H7 (cell line): Measurements from ENCODE around the gene CALML6. TPM values are rescaled to one million over a fixed set of nuclear protein-coding genes. Genes with fewer than 3 reads are reported as not detected.

ENCODE experiments used
- DNase-seq: peaks from one replicate; pipeline ENCODE4 v3.0.0; 2012
- H3K27me3 ChIP-seq: 2 replicates; pipeline ENCODE4 v1.6.0; 2011; ENCODE audit warnings: mild to moderate bottlenecking, low read length; ENCODE audit not compliant: control insufficient read depth, insufficient read depth
- H3K36me3 ChIP-seq: replicated peaks from 2 replicates; pipeline ENCODE4 v1.5.1; 2011; ENCODE audit warnings: low read length; ENCODE audit not compliant: control insufficient read depth, insufficient read depth
- H3K4me3 ChIP-seq: 2 replicates; pipeline ENCODE4 v1.5.1; 2011; ENCODE audit warnings: low read depth, mild to moderate bottlenecking, control low read depth, low read length, moderate library complexity; ENCODE audit not compliant: insufficient read depth
- total RNA-seq: library from RNA; depleted of rRNA; stranded (reverse); fragments of >200 nt; shearing (Covaris generic); gene quantifications from 2 replicates; pipeline ENCODE4 v1.2.3, GENCODE V29; 2014

CALML6 gene
- total RNA-seq, 1 experiment from 2014 or later, result 1.6 TPM

- DNase-seq, result no peak
- Histone ChIP-seq H3K4me3 (no peak overlapping the region), H3K36me3 (no peaks in the 10 kb centered on the region), H3K27me3 (no peaks in the 10 kb centered on the region)
Measured at GRCh38 chr1:1937549-1938275, 22.7 kb downstream of the CALML6 start.

GRCh38 chr1:1938276-1938573 is 23.2 kb downstream of the CALML6 start:
- H3K27me3 ChIP-seq, result no peaks in the 10 kb centered on the region
- H3K36me3 ChIP-seq, result no peaks in the 10 kb centered on the region
- DNase-seq, result no peak
- no peak overlapping the region for H3K4me3 ChIP-seq

DNA sequence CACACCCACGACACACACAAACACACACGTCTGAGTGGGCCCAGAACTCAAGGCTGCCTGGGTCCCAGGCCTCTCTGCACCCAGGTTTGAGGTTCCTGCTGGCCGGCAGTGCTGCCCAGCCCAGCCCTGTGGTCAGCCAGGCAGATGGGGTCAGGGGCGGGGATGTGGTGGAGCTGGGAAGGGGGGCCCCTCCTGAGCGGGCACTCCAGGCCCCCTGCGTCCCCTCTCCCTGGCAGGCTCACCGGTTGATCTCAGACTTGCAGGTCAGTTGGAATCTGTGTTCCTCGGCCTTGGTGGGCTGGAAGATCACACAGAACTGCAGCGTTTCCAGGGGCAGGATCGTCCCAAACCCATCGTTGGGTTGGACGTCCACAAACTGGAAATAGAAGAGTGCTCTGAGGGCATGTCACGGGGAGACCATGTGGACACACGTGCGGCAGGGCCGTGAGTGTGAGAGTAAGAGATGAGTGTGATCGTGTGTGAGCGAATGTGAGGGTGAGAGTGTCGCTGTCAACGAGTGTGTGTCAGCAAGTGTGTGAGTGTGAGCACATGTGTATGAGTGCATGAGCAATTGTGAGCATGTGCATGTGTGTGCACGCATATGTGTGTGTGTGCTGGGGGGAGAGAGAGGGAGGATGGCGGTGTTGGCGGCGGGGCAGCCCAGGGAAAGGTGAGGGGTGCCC is 23.7 kb downstream of the CALML6 start:
- Histone ChIP-seq H3K4me3 (no peak overlapping the region), H3K36me3 (no peaks in the 10 kb centered on the region), H3K27me3 (no peaks in the 10 kb centered on the region)
- no peak for DNase-seq

- H3K36me3 ChIP-seq, result no peaks in the 10 kb centered on the region
- H3K27me3 ChIP-seq, result no peaks in the 10 kb centered on the region
- no peak overlapping the region for H3K4me3 ChIP-seq
- DNase-seq, result no peak
Measured at GRCh38 chr1:1939296-1940122, 24.4 kb downstream of the CALML6 start.

GRCh38 chr1:1940123-1940425 is 25.0 kb downstream of the CALML6 start:
- H3K4me3 ChIP-seq, result no peak overlapping the region
- no peaks in the 10 kb centered on the region for H3K36me3 ChIP-seq
- no peaks in the 10 kb centered on the region for H3K27me3 ChIP-seq
- DNase-seq, result no peak

DNA sequence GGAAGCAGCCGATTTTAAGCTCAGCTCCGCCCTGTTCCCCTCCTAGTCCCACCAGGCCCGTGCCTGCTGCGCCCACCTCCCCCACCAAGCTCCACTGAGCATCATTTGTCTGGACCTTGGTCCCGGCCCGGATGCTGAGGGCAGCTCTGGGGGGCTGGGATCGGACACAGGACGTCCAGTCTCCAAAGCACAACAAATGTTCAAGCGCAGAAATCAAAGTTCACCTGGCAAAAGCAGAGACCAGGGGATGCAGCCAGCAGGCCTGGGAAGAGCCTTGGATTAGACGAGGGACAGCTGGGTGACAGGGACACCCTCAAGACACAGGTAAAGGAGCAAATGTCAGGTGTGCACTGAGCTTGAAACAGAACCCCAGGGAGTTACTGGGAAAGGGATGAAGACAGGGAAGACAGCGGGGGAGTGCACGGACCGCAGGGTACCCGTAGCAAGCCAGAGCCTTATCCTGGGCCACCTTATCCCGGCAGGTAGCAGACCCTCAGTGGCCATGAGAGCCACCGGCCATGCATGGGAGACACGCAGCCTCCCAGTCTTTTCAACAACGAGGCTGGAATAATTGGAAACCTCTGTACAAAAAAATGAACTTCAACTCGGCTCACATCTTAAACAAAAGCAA is 26.3 kb downstream of the CALML6 start:
- no peak for DNase-seq
- Histone ChIP-seq H3K4me3 (no peak overlapping the region), H3K27me3 (no peaks in the 10 kb centered on the region), H3K36me3 (no peaks in the 10 kb centered on the region)

- Histone ChIP-seq H3K36me3 (no peaks in the 10 kb centered on the region), H3K27me3 (no peaks in the 10 kb centered on the region), H3K4me3 (no peak overlapping the region)
- DNase-seq, result no peak
Measured at GRCh38 chr1:1941868-1942752, 27.1 kb downstream of the CALML6 start.

- H3K27me3 ChIP-seq, result no peaks in the 10 kb centered on the region
- H3K36me3 ChIP-seq, result no peaks in the 10 kb centered on the region
- no peak for DNase-seq
- no peak overlapping the region for H3K4me3 ChIP-seq
Measured at GRCh38 chr1:1942753-1943656, 27.9 kb downstream of the CALML6 start.

- Histone ChIP-seq H3K36me3 (no peaks in the 10 kb centered on the region), H3K27me3 (no peaks in the 10 kb centered on the region), H3K4me3 (no peak overlapping the region)
- DNase-seq, result peak; percentile 95
Measured at GRCh38 chr1:1943834-1944570, 28.9 kb downstream of the CALML6 start.

GRCh38 chr1:1945782-1946393 is 30.8 kb downstream of the CALML6 start:
- Histone ChIP-seq H3K27me3 (no peaks in the 10 kb centered on the region), H3K4me3 (no peak overlapping the region), H3K36me3 (no peaks in the 10 kb centered on the region)
- DNase-seq, result no peak

- Histone ChIP-seq H3K4me3 (no peak overlapping the region), H3K36me3 (no peaks in the 10 kb centered on the region), H3K27me3 (no peaks in the 10 kb centered on the region)
- no peak for DNase-seq
Measured at GRCh38 chr1:1946540-1946939, 31.5 kb downstream of the CALML6 start.

DNA sequence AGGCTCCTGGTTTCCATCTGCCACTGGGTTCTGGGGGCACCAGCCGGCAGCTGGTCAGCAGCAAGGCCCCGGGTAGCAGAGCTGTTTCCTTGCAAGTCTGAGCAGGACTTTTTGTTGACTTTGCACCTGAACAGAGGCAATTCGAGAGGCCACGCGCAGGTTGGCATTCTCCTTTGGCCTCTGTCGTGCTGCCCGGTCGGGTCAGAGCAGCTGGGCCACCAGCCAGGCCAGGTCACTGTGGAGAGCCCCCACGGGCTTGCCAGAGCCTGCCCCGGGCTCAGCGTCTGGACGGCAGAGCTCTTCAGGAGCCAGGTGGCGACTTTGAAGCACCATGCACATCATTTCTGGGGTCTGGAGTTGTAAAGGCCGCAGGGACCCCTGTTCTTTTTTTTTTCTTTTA is 32.4 kb downstream of the CALML6 start:
- Histone ChIP-seq H3K27me3 (no peaks in the 10 kb centered on the region), H3K36me3 (no peaks in the 10 kb centered on the region), H3K4me3 (no peak overlapping the region)
- peak; percentile 37 for DNase-seq
